K562 (cell line): Measurements from ENCODE around the gene HMGXB3. TPM values are rescaled to one million over a fixed set of nuclear protein-coding genes. Genes with fewer than 3 reads are reported as not detected.

Source experiments
- ATAC-seq: fragments of 200-7000 bp; cut with Tn5 transposase; 3 replicates; pipeline ENCODE4 v1.9.1; 2020; ENCODE audit warnings: moderate library complexity
- BruUV-seq: library from RNA; stranded (reverse); fragments of 400-500 nt; replicated peaks from 2 replicates; lab custom pipeline; 2021; lab: Mats Ljungman, UMichigan
- CTCF ChIA-PET: fragments of 300-600 bp; formaldehyde crosslinking; extraction: SDS; loops from one replicate; lab custom pipeline; 2021; ENCODE audit warnings: low intra/inter-chr PET ratio; lab: Yijun Ruan, JAX
- POLR2A ChIA-PET: fragments of 300-600, 350-650 bp; sonication (Branson Sonifier 250); formaldehyde crosslinking; extraction: SDS; loops from one replicate; lab custom pipeline; 2021; ENCODE audit warnings: antibody characterized with exemption, inconsistent platforms; lab: Yijun Ruan, JAX
- DNase-seq, 4 experiments: peaks; one replicate each; pipeline versions ENCODE4 v3.0.0 to v3.0.0-alpha.2; 2011 to 2018; ENCODE audit warnings: low spot score in 3 of 4, mixed read lengths in 3 of 4; ENCODE audit errors: extremely low read depth in 1 of 4
- FAIRE-seq: peaks from 2 replicates; lab custom pipeline; 2011; peaks lifted over from hg19 to GRCh38; lab: Jason Lieb, UNC
- H2AFZ ChIP-seq: 2 replicates; pipeline ENCODE4 v1.6.0; 2011; ENCODE audit warnings: low read depth, low read length, control low read depth, inconsistent platforms
- H3K27ac ChIP-seq: fragments of 200-600 bp; 3 replicates; pipeline ENCODE4 v1.8.0; 2011; ENCODE audit warnings: low read depth, mild to moderate bottlenecking, control low read depth, inconsistent platforms, low read length, moderate library complexity, mixed read lengths; ENCODE audit errors: extremely low read depth
- H3K27me3 ChIP-seq, 2 experiments: fragments of 300-600 bp in 1 of 2; 2 replicates in 1 of 2; 3 replicates in 1 of 2; pipeline versions ENCODE4 v1.6.0 to v1.8.0; 2011; ENCODE audit warnings: inconsistent platforms in 2 of 2, low read length in 2 of 2, mild to moderate bottlenecking in 1 of 2, mixed read lengths in 1 of 2, moderate library complexity in 1 of 2; ENCODE audit not compliant: control insufficient read depth in 2 of 2, insufficient read depth in 2 of 2
- H3K36me3 ChIP-seq: fragments of 300-600 bp; 3 replicates; pipeline ENCODE4 v1.8.0; 2011; ENCODE audit warnings: mild to moderate bottlenecking, low read length, inconsistent platforms; ENCODE audit not compliant: control insufficient read depth, insufficient read depth
- H3K4me1 ChIP-seq, 2 experiments: fragments of 200-600 bp in 1 of 2; replicated peaks in 1 of 2; 2 replicates in 1 of 2; 3 replicates in 1 of 2; pipeline versions ENCODE4 v1.5.1 to v1.8.0; 2011; ENCODE audit warnings: inconsistent platforms in 2 of 2, low read length in 2 of 2, mild to moderate bottlenecking in 1 of 2, mixed read lengths in 1 of 2, moderate library complexity in 1 of 2; ENCODE audit not compliant: control insufficient read depth in 2 of 2, insufficient read depth in 2 of 2
- H3K4me2 ChIP-seq: 2 replicates; pipeline ENCODE4 v1.6.1; 2011; ENCODE audit warnings: low read length, control low read depth, inconsistent platforms, mixed read lengths; ENCODE audit not compliant: insufficient read depth
- H3K4me3 ChIP-seq: fragments of 200-600 bp; sonication (generic), shearing (Covaris generic); 2 replicates; pipeline ENCODE4 v1.5.1; 2016; ENCODE audit warnings: control low read depth, inconsistent platforms
- H3K79me2 ChIP-seq: fragments of 200-600 bp; 3 replicates; pipeline ENCODE4 v1.8.0; 2011; ENCODE audit warnings: low read length, inconsistent platforms; ENCODE audit not compliant: control insufficient read depth, insufficient read depth
- H3K9ac ChIP-seq, 2 experiments: 2 replicates each; pipeline versions ENCODE4 v1.6.0 to v1.6.1; 2011; ENCODE audit warnings: low read depth in 2 of 2, low read length in 2 of 2, control low read depth in 1 of 2, inconsistent platforms in 1 of 2, mild to moderate bottlenecking in 1 of 2, mixed read lengths in 1 of 2; ENCODE audit not compliant: insufficient read depth in 1 of 2
- H3K9me1 ChIP-seq: one replicate; pipeline ENCODE4 v1.6.0; 2011; ENCODE audit warnings: inconsistent platforms, mild to moderate bottlenecking, low read length, moderate library complexity; ENCODE audit not compliant: control insufficient read depth, insufficient read depth
- H3K9me3 ChIP-seq: replicated peaks from 2 replicates; pipeline ENCODE4 v1.5.1; 2011; ENCODE audit warnings: low read depth, low read length, inconsistent platforms; ENCODE audit not compliant: control insufficient read depth, insufficient read depth
- H4K20me1 ChIP-seq: replicated peaks from 2 replicates; pipeline ENCODE4 v1.6.1; 2011; ENCODE audit warnings: low read length, inconsistent platforms, mixed read lengths; ENCODE audit not compliant: control insufficient read depth, insufficient read depth
- ASH1L ChIP-seq: fragments of 450-650 bp; IDR thresholded peaks from 2 replicates; pipeline ENCODE4 v1.6.1; 2018; ENCODE audit warnings: borderline replicate concordance, mild to moderate bottlenecking, low read depth; ENCODE audit not compliant: partially characterized antibody
- BRCA1 ChIP-seq, 2 experiments: fragments of 450-650 bp in 1 of 2; sonication (generic) in 1 of 2; formaldehyde crosslinking in 1 of 2; IDR thresholded peaks; 2 replicates each; pipeline versions ENCODE4 v1.5.0 to v1.6.1; 2017 to 2020; ENCODE audit warnings: mild to moderate bottlenecking in 1 of 2, missing genetic modification reagents in 1 of 2
- E4F1 ChIP-seq: fragments of 250-450 bp; sonication (Bioruptor Pico); IDR thresholded peaks from 2 replicates; pipeline ENCODE4 v1.5.0; 2021; ENCODE audit warnings: mild to moderate bottlenecking, borderline replicate concordance
- HCFC1 ChIP-seq: IDR thresholded peaks from 2 replicates; pipeline ENCODE4 v1.6.1; 2012; ENCODE audit warnings: low read depth, low read length, improper control_type of control experiment
- HDAC2 ChIP-seq: fragments of 450-650 bp; IDR thresholded peaks from 2 replicates; pipeline ENCODE4 v1.6.1; 2016; ENCODE audit warnings: mild to moderate bottlenecking
- NFE2L1 ChIP-seq: fragments of 450-650 bp; IDR thresholded peaks from 2 replicates; pipeline ENCODE4 v1.6.1; 2016; ENCODE audit warnings: missing genetic modification characterization, low read depth, mild to moderate bottlenecking, missing compliant biosample characterization, moderate library complexity, borderline replicate concordance
- NR2C1 ChIP-seq, 2 experiments: fragments of 450-650 bp; IDR thresholded peaks; 2 replicates each; pipeline ENCODE4 v1.6.1; 2017; ENCODE audit warnings: mild to moderate bottlenecking in 2 of 2, antibody characterized with exemption in 1 of 2, inconsistent platforms in 1 of 2, missing compliant biosample characterization in 1 of 2, missing genetic modification characterization in 1 of 2
- SP2 ChIP-seq: IDR thresholded peaks from 2 replicates; pipeline ENCODE4 v1.6.1; 2011; ENCODE audit warnings: mild to moderate bottlenecking, low read depth, low read length, moderate library complexity; ENCODE audit not compliant: poor library complexity, severe bottlenecking; ENCODE audit errors: extremely low read depth
- TARDBP ChIP-seq: fragments of 450-650 bp; IDR thresholded peaks from 2 replicates; pipeline ENCODE4 v1.6.1; 2016
- U2AF1 ChIP-seq: fragments of 200-400 bp; formaldehyde crosslinking; optimal IDR thresholded peaks from 2 replicates; pipeline ENCODE3; 2017; ENCODE audit warnings: mild to moderate bottlenecking, low read depth, low read length, moderate library complexity
- ZC3H11A ChIP-seq: IDR thresholded peaks from 2 replicates; pipeline ENCODE4 v1.6.1; 2012; ENCODE audit warnings: low read depth, low read length, improper control_type of control experiment
- ZNF586 ChIP-seq: fragments of 450-650 bp; formaldehyde crosslinking; conservative IDR thresholded peaks from 2 replicates; pipeline ENCODE4 v1.4.0; 2020; ENCODE audit warnings: mild to moderate bottlenecking, moderate library complexity
- ZNF717 ChIP-seq: fragments of 250-450 bp; sonication (Bioruptor Pico); IDR thresholded peaks from 2 replicates; pipeline ENCODE4 v1.5.0; 2021
- ZNF785 ChIP-seq: fragments of 250-450 bp; sonication (Bioruptor Pico); IDR thresholded peaks from 2 replicates; pipeline ENCODE4 v1.4.0; 2020; ENCODE audit warnings: mild to moderate bottlenecking
- ZNF830 ChIP-seq: fragments of 250-450 bp; sonication (Bioruptor Pico); IDR thresholded peaks from 2 replicates; pipeline ENCODE4 v1.5.0; 2021; ENCODE audit warnings: mild to moderate bottlenecking
- WGBS: fragments of 100-300 bp; shearing (Covaris generic); methylation state at CpG from one replicate; pipeline ENCODE4 v1.1.6; 2016; ENCODE audit warnings: low coverage, mixed read lengths; ENCODE audit not compliant: insufficient coverage; ENCODE audit errors: missing lambda C conversion rate; 5-methylcytosine and 5-hydroxymethylcytosine counted together
- in situ Hi-C: fragments of 300-500 bp; cut with MboI; formaldehyde crosslinking; loops from 4 replicates; pipeline ENCODE4 v1.15.0; 2018; ENCODE audit warnings: inconsistent platforms, mixed read lengths
- intact Hi-C: fragments of 100-400 bp; cut with micrococcal nuclease; formaldehyde crosslinking; loops from 2 replicates; pipeline ENCODE4 v1.14.2; 2022
- polyA plus RNA-seq, 8 experiments: library from polyadenylated mRNA; depleted of rRNA in 4 of 8; stranded (reverse) in 5 of 8; unstranded in 3 of 8; fragments of >200 nt; fragmentation: Nextera tagmentation in 2 of 8; fragmentation: Illumina TruSeq in 1 of 8; extraction: Ambion mirVana in 2 of 8; extraction: Trizol in 1 of 8; gene quantifications; 2 replicates each; pipeline versions ENCODE4 v1.2.1 to v1.2.3, GENCODE V29; 2011 to 2014; ENCODE audit warnings: inconsistent platforms in 1 of 8, missing spikeins in 1 of 8
- total RNA-seq, 7 experiments: library from RNA; depleted of rRNA in 6 of 7; stranded (reverse); fragments of >200 nt in 6 of 7; fragmentation: Illumina TruSeq in 2 of 7; extraction: Trizol in 2 of 7; gene quantifications; 2 replicates each; pipeline versions ENCODE4 v1.2.1 to v1.2.3, GENCODE V29; 2011 to 2021; ENCODE audit warnings: low replicate concordance in 1 of 7

The HMGXB3 gene
- total and polyA plus RNA-seq, 9 of the 15 experiments (the other 6 are each of a cell fraction or from before 2014, with no cell fraction given), result 1.8 to 44.1 (median 32.2) TPM

- Histone ChIP-seq H3K36me3 (peaks cover 97% of the 10 kb centered on the region), H3K9ac (no peak overlapping the region), H3K9me1 (peaks cover 3% of the 10 kb centered on the region), H3K79me2 (no peaks in the 10 kb centered on the region), H3K27ac (no peak overlapping the region), H2AFZ (no peak overlapping the region), H3K27me3 (no peaks in the 10 kb centered on the region), H4K20me1 (no peaks in the 10 kb centered on the region), H3K9me3 (no peaks in the 10 kb centered on the region), H3K4me3 (no peak overlapping the region), H3K4me1 (peaks cover 0 to 5% of the 10 kb centered on the region in 2 experiments; a peak in 4 of 5 replicates), H3K4me2 (no peak overlapping the region)
- no peak for FAIRE-seq
- 70% methylated on average over 2 of the region's 2 CpGs for WGBS
- POLR2A ChIA-PET, result interaction anchor here (0.9 to 1.1 kb wide), 3 partner anchors 8 to 201 kb away, joined by 3 to 8 read pairs (median 4); no protein-coding TSS in a partner anchor
- no peak for ATAC-seq
- CTCF ChIA-PET, result no interaction called here
- DNase-seq, result no peak
- no TSS peak for BruUV-seq
- intact Hi-C loops, result no loop called here
- in situ Hi-C loops, result no loop called here
- no peak for TF ChIP-seq ZC3H11A
- TF ChIP-seq E4F1, result no peak
- TF ChIP-seq ZNF830, result no peak
- TF ChIP-seq NFE2L1 (tag), result no peak
- TF ChIP-seq U2AF1, result no peak
- no peak for TF ChIP-seq ZNF785 (CRISPR knock-in tag)
- no peak for TF ChIP-seq NR2C1 (IDR thresholded peaks at IDR 0.05)
- TF ChIP-seq NR2C1 (tag; IDR thresholded peaks at IDR 0.05), result no peak
- TF ChIP-seq ZNF586, result no peak
- TF ChIP-seq HCFC1, result no peak
- TF ChIP-seq SP2, result no peak
- no peak for TF ChIP-seq HDAC2
- TF ChIP-seq ASH1L, result no peak
- no peak for TF ChIP-seq BRCA1 (IDR thresholded peaks at IDR 0.05)
- TF ChIP-seq BRCA1 (CRISPR knock-in tag; IDR thresholded peaks at IDR 0.05), result no peak
- no peak for TF ChIP-seq ZNF717 (CRISPR knock-in tag)
- TF ChIP-seq TARDBP, result no peak
These were observed 38.0 kb downstream of the HMGXB3 start for GRCh38 chr5:150038547-150038946.
